Stimulated activated CD4-positive, alpha-beta T cell treated with anti-CD3 and anti-CD28 coated beads, TNF-alpha, amount 100 ng/mL, for 4 hours (primary cell): ENCODE measurements around the gene PTGER2.

Experiments
- DNase-seq, 3 experiments: peaks; one replicate each; pipeline ENCODE4 v3.0.0-alpha.2; 2020; ENCODE audit warnings: low read depth in 3 of 3

Gene PTGER2

DNA sequence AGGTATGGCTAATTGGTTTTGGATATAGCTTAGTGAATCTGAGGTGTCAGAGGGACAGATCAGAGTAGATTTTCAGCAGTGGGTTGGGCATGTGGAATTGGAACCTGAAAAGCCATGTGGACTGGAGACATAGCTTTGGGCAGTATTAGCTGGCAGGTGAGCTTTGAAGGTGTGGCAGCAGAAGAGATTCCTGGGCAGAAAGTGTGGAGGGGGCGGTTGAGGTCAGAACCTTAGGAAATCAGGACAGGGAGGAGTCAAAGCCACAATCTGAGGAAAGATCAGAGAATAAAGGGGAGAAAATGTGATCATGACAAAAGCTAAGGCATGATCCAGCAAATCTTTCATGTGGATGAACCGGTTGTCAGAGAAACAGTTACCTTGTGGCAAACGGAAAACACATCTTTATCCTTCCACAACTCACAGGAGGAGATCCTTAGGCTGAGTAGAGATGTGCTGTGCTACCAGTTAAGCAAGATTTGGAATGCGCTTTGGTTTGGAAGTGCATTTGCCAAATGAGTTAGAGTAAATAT is 56.4 kb downstream of the PTGER2 start:
- no peak for DNase-seq

DNA sequence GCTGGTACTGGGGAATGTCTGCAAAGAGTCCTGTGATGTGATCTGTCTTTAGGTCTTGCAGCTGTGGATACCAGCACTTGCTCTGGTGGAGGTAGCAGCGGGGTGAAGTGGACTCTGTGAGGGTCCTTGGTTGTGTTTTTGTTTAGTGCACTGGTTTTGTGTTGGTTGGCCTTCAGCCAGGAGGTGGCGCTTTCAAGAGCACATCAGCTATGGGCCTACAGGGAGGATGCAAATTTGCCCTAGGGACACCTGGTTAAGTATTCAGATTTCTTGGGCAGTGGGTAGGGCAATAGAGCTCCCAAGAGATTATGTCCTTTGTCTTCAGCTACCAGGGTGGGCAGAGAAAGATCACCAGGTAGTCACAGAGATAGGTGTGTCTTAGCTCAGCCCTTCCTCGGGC is 63.8 kb downstream of the PTGER2 start:
- DNase-seq = no peak
